WI38 (cell line): ENCODE results near the gene B4GALNT1.

Experiments
- H3K4me3 ChIP-seq: 2 replicates; pipeline ENCODE4 v1.5.1; 2011; ENCODE audit warnings: low read depth, mild to moderate bottlenecking, control low read depth, low read length
- CTCF ChIP-seq: IDR thresholded peaks from 2 replicates; pipeline ENCODE4 v1.5.1; 2012; ENCODE audit warnings: low read depth, mild to moderate bottlenecking, control low read depth, low read length

Gene B4GALNT1

GRCh38 chr12:57630891-57631433 is 2.0 kb downstream of the B4GALNT1 start:
- H3K4me3 ChIP-seq: no peak overlapping the region
- no peak for TF ChIP-seq CTCF

GRCh38 chr12:57629897-57630471 is 3.0 kb downstream of the B4GALNT1 start:
- no peak overlapping the region for H3K4me3 ChIP-seq
- TF ChIP-seq CTCF: no peak

GRCh38 chr12:57628280-57629191 is 4.5 kb downstream of the B4GALNT1 start:
- TF ChIP-seq CTCF: no peak
- no peak overlapping the region for H3K4me3 ChIP-seq

GRCh38 chr12:57627501-57628279 is 5.3 kb downstream of the B4GALNT1 start:
- TF ChIP-seq CTCF: no peak
- H3K4me3 ChIP-seq: no peak overlapping the region

- TF ChIP-seq CTCF: no peak
- no peak overlapping the region for H3K4me3 ChIP-seq
These were observed 6.0 kb downstream of the B4GALNT1 start for GRCh38 chr12:57626921-57627445.

- no peak for TF ChIP-seq CTCF
- H3K4me3 ChIP-seq: no peak overlapping the region
These were observed 6.7 kb downstream of the B4GALNT1 start for GRCh38 chr12:57626111-57626920.
